Uterus (tissue), 2 donors: ENCODE measurements around the gene IGF2BP1.

ENCODE experiments used
- POLR2A ChIP-seq, 2 donors: fragments of 450-650 bp; IDR thresholded peaks; one replicate each; pipeline ENCODE4 v1.6.1; 2016; ENCODE audit warnings: antibody characterized with exemption in 2 of 2, mild to moderate bottlenecking in 1 of 2, moderate library complexity in 1 of 2
- TF ChIP-seq, protein P1 (sequence below), 4 experiments: fragments of 200-600 bp in 2 of 4; fragments of 450-650 bp in 2 of 4; sonication (generic) in 2 of 4; IDR thresholded peaks; one replicate each; pipeline ENCODE4 v1.5.1; 2016 to 2019; ENCODE audit warnings: antibody characterized with exemption in 4 of 4, mild to moderate bottlenecking in 2 of 4, moderate library complexity in 1 of 4

GRCh38 chr17:48997103-48997826 lies at the start of gene IGF2BP1:
- TF ChIP-seq, protein P1, sequence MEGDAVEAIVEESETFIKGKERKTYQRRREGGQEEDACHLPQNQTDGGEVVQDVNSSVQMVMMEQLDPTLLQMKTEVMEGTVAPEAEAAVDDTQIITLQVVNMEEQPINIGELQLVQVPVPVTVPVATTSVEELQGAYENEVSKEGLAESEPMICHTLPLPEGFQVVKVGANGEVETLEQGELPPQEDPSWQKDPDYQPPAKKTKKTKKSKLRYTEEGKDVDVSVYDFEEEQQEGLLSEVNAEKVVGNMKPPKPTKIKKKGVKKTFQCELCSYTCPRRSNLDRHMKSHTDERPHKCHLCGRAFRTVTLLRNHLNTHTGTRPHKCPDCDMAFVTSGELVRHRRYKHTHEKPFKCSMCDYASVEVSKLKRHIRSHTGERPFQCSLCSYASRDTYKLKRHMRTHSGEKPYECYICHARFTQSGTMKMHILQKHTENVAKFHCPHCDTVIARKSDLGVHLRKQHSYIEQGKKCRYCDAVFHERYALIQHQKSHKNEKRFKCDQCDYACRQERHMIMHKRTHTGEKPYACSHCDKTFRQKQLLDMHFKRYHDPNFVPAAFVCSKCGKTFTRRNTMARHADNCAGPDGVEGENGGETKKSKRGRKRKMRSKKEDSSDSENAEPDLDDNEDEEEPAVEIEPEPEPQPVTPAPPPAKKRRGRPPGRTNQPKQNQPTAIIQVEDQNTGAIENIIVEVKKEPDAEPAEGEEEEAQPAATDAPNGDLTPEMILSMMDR (IDR thresholded peaks at IDR 0.05) = no peak
- TF ChIP-seq POLR2A (IDR thresholded peaks at IDR 0.05) = no peak
